ENCODE data around the gene PLEKHA7.
"Not testable (repeated sequence)": the region's sequence is repeated elsewhere in the genome, so short reads cannot be mapped to it uniquely, and the experiment has no call there.

Gene PLEKHA7

GRCh38 chr11:16977994-16978315 lies 36.3 kb downstream of the PLEKHA7 start:
- in situ Hi-C loops (cut with MboI; ENCODE audit: low sequenced_read_pairs), result no loop called here

DNA sequence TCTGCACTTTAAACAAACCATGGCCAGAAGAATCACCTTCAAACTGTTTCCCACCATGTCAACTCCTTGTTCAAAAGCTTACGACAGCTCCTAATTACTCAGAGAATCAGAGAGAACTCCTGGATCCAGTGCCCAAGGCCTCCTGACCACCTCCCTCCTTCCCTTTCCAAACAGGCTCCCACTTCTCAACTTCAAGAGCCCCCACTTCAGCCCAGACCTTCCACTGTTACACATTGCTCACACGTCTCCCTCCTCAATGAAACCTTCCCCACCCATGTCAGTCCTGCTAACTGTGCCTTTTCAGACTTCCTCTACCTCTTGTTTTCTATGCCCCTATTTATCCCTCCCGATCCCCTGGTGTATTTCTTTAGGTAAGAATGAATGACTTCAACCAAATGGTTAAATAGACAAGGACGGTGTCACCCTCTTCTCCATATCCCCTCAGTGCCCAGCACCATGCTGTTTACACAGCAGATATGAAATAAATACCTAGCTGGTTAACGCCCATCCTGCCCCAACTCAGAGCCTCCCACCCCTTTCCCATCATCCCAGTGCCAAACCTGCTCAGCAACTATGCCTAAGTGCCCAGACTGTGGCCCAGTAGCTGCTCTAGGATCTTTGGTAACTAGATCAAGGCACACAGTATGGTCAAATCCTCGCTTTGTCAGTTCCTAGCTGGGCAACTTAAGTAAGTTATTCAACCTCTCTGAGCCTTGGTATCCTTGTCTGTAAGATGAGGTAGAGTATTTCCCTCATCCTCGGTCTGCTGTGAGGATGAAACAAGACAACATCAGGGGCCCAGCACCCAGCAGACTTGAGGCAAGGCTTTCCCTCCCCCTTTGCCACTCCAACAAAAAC lies 36.8 kb downstream of the PLEKHA7 start:
- in situ Hi-C loops (cut with MboI; ENCODE audit: low sequenced_read_pairs), result no loop called here

DNA sequence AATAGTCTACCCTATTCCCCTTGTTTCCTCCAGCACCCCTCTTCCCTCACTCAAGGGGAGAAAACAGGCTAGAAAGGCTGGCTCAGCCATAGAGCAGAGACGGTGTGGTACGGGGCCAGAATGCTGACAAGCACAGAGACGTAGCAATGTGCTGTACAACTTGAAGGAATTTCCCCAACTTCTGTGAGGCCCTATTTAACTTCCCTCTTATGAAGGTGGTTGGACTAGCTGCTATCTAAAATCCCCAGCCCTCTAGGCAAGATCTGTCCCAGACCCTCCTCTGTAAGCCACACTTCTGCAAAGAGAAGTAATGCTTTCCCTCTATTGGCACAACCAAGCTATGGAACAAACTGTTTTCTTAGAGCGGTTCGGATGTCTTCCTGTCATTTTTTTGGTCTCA lies 37.8 kb downstream of the PLEKHA7 start:
- in situ Hi-C loops (cut with MboI; ENCODE audit: low sequenced_read_pairs), result no loop called here

GRCh38 chr11:16975906-16976305 lies 38.3 kb downstream of the PLEKHA7 start:
- in situ Hi-C loops (cut with MboI; ENCODE audit: low sequenced_read_pairs), result no loop called here

DNA sequence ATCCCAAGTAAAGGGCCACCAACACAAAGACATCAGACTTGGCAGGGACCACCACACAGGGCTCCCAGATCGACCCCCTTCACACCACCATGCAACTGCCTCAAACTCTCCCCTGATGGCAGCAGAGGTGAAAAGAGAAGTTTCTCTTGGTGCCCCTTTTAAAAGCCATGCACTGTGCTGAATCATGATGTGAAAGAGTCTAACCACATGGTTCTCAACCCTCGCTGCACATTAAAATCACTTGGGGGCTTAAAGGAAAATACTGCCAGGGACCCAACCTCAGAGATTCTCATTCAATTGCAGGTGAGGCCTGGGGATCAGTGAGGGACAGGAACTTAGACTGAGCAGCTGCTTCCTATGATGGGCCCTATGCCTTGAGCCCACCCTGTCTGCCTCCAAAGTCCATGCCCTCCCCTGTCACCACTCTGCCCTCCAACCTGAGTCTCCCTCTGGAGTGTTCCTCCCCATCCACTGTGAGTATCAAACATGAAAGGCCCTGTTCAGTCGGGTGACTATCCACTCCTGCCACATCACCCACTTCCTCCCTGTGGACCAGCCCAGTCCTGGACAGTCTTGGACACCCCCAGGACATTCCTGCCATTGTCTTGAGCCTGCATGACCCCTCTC lies 40.8 kb downstream of the PLEKHA7 start:
- in situ Hi-C loops (cut with MboI; ENCODE audit: low sequenced_read_pairs), result no loop called here

DNA sequence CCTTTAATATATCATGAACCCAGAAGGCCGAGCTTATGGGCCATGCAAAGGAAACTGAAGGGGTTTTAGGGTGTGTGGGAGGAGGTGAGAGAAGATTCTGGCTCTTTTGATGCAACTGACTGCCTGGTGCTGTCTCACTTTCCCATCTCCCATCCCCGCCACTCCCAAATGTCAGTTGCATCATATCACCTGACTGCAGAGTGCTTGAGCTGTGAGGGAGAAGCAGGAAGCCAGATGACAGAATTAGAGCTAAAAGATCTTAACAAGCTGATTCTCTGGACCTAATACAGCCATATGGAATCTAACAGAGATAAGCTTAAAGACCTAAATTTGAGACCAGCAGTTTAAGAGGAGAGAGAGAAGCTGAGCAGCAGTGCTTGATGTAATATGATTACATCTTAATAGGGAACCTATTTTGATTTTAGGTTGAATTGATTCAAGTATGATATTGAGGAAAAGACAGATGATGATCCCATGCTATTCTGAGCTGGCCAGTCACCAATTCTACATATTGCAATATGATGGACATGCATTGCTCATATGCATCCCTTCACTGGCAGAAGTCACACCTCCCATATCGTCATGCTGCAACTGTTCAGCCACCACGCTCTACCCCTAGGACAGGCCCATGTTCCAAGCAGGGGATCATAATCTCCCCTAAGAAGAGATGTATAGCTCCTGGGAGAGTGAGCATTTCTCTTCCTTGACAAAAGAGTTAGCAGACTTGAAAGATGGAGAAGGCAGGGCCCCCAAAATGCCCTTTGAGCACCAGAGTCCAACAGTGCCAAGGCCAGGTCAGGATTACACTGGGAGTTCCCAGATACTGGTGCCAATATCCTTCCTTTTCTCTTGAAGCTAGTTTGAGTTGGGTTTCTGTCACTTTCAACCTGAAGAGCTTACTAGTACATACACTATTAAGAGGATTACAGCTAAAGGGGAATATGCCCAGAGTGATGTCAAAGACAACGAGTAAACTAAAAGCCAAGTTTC lies 44.9 kb downstream of the PLEKHA7 start:
- in situ Hi-C loops (cut with MboI; ENCODE audit: low sequenced_read_pairs), result no loop called here

- in situ Hi-C loops (cut with MboI; ENCODE audit: low sequenced_read_pairs), result no loop called here
These were observed 46.0 kb downstream of the PLEKHA7 start for GRCh38 chr11:16968196-16968595.

- in situ Hi-C loops (cut with MboI; ENCODE audit: low sequenced_read_pairs), result no loop called here
These were observed 47.1 kb downstream of the PLEKHA7 start for GRCh38 chr11:16966930-16967671.

GRCh38 chr11:16964501-16964900 lies 49.7 kb downstream of the PLEKHA7 start:
- in situ Hi-C loops (cut with MboI; ENCODE audit: low sequenced_read_pairs), result no loop called here

GRCh38 chr11:16963316-16963876 lies 50.8 kb downstream of the PLEKHA7 start:
- in situ Hi-C loops (cut with MboI; ENCODE audit: low sequenced_read_pairs), result no loop called here

DNA sequence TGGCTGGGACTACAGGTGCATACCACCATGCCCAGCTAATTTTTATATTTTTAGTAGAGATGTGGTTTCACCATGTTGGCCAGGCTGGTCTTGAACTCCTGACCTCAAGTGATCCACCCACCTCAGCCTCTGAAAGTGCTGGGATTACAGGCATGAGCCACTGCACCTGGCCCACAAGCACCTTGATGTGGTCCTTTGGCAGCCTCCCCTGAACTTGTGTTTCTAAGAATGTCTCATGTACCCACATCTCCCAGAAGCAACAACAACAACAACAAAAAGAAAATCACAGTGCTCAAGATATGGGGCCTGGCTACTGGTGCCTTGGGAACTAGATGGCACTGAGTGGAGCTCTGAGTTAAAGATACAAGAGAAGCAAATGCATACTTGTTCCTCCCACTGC lies 51.6 kb downstream of the PLEKHA7 start:
- in situ Hi-C loops (cut with MboI; ENCODE audit: low sequenced_read_pairs), result not testable (repeated sequence)

DNA sequence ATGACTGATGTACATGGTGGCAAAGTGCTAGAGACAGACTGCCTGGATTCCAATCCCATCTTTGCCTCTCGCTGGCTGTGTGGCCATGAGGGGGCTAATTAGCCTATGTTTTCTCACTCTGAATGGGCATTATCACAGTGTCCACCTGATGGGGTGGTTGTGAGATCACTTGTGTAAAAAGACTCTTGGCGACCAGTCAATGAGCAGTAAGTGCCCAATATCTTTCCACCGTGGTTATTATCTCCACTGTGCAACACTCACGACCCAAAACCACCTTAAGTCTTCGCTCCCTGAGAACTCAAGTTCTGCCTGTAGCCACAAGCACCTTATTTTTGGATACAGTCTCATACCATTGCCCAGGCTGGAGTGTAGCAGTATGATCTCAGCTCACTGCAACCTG lies 52.1 kb downstream of the PLEKHA7 start:
- in situ Hi-C loops (cut with MboI; ENCODE audit: low sequenced_read_pairs), result no loop called here

GRCh38 chr11:16960250-16960649 lies 54.0 kb downstream of the PLEKHA7 start:
- in situ Hi-C loops (cut with MboI; ENCODE audit: low sequenced_read_pairs), result no loop called here

DNA sequence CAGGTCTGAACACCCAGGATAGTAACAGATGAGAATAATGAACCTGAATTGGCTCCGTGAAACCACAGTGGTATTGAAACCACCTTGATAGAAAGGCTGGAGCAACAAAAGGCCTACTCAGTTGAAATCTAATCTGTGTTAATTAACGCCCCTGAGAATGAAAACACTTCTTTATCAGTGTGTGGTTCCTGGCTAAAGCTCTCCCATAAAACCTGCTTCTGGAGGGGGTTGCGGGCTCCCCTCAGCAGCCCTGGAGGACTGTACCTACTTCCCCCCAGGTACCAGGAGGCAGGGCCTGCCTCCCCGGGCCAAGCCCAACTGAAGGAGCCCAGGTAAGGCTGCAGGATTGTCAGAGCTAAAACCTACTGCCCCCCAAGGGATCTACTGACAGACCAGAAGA lies 54.6 kb downstream of the PLEKHA7 start:
- in situ Hi-C loops (cut with MboI; ENCODE audit: low sequenced_read_pairs), result no loop called here

DNA sequence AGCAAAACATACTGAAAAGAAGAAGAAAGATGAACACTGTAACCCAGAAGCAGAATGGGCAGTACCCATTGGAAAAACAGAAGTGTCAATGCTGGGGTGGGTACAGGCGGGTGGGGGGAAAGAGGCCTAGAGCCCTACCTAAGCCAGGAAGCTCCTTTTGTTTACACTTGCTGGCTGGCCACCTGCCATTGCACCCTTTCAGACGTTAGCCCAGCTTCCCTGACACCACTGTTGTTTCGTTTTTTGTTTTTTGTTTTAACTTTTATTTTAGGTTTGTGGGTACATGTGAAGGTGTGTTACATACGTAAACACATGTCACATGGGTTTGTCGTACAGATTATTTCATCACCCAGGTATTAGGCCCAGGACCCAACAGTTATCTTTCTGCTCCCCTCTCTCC lies 55.4 kb downstream of the PLEKHA7 start:
- in situ Hi-C loops (cut with MboI; ENCODE audit: low sequenced_read_pairs), result no loop called here

GRCh38 chr11:16956538-16957153 lies 57.6 kb downstream of the PLEKHA7 start:
- in situ Hi-C loops (cut with MboI; ENCODE audit: low sequenced_read_pairs), result no loop called here

- in situ Hi-C loops (cut with MboI; ENCODE audit: low sequenced_read_pairs), result no loop called here
These were observed 60.6 kb downstream of the PLEKHA7 start for GRCh38 chr11:16953663-16954062.

- in situ Hi-C loops (cut with MboI; ENCODE audit: low sequenced_read_pairs), result loop anchor here (25.0 kb wide), 1 partner anchor 116 kb away; no protein-coding TSS in a partner anchor
These were observed 67.5 kb downstream of the PLEKHA7 start for GRCh38 chr11:16946477-16947282.

Data from hTERT RPE-1 (cell line).